Myocyte (in vitro differentiated cells): ENCODE results near the gene ANKRD63. TPM values are rescaled to one million over a fixed set of nuclear protein-coding genes. Genes with fewer than 3 reads are reported as not detected.

Experiments
- DNase-seq: peaks from one replicate; pipeline ENCODE4 v3.0.0-alpha.2; 2012; ENCODE audit warnings: low read depth
- total RNA-seq: library from RNA; depleted of rRNA; stranded (reverse); fragments of >200 nt; gene quantifications from 2 replicates; pipeline ENCODE4 v1.2.3, GENCODE V29; 2014

Gene ANKRD63
- total RNA-seq, 1 donor from 2014 or later: not detected

DNA sequence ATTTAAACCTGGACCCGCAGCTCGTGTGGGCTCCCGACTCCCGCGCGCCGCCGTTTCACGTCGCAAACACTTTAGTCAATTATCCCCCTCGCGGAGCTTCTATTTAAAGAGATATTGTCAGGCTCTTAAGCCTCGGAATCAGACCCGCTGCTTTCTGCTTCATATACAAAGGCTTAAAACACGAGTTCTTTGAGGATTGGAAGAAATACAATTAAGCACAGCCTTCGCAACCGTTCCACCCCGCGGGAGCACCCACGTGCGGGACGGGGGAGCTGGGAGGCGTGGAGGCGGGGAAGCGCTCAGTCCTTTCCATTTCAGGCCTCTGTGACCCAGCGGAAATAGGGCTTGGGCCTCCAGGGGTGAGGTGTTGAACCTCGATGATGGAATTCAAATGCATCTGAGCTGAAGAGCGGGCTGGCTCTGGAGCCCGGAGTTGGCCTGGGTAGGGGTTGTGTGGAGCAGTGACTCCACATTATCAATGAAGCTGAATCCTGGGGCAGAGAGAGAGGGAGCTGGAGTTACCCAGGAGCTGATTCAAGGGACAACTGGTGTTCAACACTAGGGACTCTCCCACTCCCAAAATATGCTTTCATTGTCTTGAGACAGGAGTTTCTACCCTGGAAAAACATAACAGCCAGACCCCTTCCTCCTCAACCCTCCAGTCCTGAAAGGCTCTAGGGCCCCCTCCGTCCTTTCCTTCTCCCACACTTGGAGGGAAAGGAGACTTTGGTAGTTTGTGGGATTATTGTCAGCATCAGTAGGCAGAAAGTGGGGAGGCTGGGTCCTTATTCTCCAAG, 2.4 kb downstream of the ANKRD63 start:
- DNase-seq: no peak

DNA sequence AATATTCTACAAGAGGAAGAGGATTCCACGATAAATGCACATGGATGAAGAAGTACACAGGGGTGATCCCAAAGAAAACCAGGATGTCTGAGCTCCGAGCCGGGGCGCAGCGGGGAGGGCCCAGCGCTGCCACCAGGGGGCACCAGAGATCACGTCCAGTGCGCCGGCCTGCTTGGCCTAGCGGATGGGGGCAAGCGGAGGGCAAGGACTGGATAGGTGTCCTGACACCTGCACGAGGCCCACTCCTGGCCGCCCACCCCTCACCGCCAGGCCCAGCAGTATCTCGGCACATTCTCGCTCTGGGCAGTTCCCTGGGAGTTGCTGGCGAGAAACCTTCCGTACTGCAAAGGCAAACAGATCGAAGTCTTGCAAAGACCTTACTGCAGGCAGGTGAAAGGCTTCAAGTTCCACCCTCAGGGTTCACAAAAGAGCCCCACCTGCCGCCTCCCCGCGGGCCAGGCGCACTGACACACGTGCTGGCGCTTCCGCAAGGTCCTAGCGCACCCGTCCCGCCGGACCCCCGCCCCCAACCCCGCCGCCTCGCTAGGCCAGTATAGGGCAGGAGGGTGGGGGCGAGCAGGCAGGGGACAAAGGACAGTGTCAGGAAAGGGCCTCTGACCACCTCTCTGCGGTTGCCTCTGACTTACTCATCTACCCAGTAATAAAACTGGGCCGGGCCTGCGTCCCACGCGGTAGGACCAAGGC, 3.3 kb downstream of the ANKRD63 start:
- DNase-seq: peak; percentile 59

DNA sequence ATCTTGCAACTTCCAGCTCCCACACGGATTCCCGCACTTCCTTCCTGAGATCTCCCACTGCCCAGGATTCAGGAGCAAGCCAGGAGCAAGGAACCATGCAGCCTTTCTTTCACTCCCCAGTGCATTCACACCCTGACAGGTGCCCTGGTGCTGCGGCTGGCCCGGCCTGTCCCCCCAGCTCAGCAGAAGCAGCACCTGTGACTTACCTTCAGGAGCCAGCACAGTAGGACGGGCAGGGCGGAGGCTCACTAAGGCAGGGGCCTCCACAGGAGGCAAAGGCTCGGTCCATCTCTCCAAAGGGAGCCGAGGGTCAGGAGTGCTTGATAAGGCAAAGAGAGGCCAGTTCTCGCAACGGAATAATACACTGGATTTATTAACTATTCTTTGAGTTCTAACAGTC, 4.8 kb downstream of the ANKRD63 start:
- no peak for DNase-seq

DNA sequence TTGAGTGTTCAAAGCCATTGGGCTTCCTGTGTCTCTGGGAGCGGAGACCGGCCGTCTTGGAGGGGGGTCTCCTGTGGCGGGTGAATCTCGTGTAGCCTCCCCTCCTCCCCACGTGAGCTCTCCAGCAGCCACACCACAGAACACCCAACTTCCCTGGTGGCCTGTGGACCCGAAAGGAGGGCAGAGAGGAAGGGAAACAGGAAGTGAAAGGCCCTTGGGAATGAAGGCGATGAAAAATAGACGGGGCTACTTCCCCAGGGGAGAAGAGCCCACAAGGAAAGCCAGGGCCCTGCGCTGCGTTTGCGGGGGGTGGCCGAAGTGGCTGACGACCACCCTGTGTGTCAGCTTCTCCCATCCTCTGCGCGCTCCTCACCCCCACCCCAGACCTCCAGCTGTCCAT, 5.4 kb downstream of the ANKRD63 start:
- DNase-seq: no peak

DNA sequence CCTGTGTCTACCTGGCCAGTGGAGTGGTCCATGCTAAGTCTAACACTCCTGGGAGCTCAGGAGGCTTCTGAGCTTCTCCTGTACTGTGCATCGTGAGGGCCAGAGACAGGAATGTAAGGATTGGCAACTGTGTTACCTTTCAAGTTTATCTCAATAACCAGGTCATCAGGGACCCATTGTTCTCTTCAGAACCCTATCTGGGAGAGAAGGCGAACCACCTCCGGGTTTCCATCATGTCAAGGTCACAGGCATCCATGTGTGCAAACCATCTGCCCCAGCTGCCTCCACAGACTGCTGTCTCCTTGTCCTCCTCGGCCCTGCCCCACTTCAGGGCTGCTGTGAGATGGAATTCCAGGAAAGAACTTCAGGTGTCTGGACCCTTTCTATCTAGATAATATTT, 5.9 kb downstream of the ANKRD63 start:
- no peak for DNase-seq

DNA sequence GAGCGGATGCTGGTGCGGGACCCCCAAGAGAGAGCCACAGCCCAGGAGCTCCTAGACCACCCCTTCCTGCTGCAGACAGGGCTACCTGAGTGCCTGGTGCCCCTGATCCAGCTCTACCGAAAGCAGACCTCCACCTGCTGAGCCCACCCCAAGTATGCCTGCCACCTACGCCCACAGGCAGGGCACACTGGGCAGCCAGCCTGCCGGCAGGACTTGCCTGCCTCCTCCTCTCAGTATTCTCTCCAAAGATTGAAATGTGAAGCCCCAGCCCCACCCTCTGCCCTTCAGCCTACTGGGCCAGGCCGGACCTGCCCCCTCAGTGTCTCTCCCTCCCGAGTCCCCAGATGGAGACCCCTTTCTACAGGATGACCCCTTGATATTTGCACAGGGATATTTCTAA, 6.9 kb downstream of the ANKRD63 start:
- no peak for DNase-seq

DNA sequence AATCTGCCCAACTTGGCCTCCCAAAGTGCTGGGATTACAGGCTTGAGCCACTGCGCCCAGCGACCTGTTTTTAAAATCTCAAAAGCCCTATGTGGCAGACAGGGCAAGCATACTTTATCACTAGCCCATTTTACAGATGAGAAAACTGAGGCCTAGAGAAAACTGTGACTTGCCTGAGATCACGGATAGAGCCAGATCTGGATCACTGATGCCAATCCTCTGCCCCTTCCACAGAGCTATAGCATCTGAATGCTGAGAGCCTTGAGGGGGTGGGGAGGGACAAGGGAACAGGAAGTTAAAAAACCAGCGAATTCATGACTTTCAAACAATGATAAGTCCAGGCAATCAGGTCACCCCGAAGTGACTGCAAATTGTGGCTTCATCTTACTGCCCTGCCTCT, 7.3 kb downstream of the ANKRD63 start:
- no peak for DNase-seq

- peak; percentile 79 for DNase-seq
Observed at GRCh38 chr15:40274350-40275274, 8.3 kb downstream of the ANKRD63 start.

- DNase-seq: no peak
Observed at GRCh38 chr15:40273428-40273827, 9.4 kb downstream of the ANKRD63 start.

DNA sequence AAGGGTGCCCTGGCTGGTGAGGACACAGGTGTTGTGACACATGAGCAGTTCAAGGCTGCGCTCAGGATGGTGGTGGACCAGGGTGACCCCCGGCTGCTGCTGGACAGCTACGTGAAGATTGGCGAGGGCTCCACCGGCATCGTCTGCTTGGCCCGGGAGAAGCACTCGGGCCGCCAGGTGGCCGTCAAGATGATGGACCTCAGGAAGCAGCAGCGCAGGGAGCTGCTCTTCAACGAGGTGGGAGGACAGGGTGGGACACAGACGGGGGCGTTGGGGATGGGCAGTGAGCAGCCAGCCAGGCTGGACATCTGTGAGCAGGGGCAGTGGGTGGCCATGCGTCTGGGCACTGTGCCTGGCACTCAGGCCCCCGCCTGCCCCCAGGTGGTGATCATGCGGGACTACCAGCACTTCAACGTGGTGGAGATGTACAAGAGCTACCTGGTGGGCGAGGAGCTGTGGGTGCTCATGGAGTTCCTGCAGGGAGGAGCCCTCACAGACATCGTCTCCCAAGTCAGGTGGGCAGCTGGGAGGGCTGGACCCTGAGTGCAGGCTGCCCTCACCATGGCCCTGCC, 10.3 kb downstream of the ANKRD63 start:
- DNase-seq: no peak

GRCh38 chr15:40271685-40272484, 11.0 kb downstream of the ANKRD63 start:
- no peak for DNase-seq

DNA sequence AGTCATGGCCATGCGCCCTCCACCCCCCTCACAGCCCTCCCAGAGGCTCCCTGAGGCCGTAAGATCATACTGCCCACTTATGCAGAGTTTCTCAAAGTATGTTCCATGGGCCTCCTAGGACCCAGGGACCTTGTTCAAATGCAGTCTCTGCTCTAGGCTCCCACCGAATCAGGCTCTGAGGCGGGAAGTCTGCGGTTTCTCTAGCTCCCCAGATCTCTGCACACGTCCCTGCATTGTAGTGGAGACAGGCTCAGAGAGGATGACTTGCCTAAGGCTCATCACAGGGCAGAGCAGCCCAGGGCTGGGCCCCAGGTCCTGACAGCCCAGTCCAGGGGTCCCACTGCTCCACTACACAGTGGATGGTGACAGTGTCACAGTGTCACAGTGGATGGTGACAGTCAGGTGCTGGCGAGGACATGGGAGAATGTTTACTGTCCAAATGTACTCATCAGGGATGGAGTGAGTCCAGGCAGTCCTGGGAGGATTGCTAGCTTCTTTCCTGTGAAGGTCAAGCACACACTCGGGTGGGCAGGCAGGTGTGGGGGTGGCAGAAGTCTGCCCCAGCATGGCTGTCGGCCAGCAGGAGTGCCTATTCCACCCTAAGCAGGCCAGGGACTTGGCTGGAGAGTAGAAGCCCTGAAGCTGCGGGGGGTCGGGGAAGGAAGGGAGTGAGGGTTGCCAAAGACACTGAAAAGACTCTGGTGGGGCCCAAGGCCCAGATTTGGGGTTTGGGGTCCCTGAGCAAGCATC, 12.4 kb downstream of the ANKRD63 start:
- no peak for DNase-seq

- DNase-seq: no peak
Observed at GRCh38 chr15:40269604-40270003, 13.3 kb downstream of the ANKRD63 start.

GRCh38 chr15:40267670-40268069, 15.2 kb downstream of the ANKRD63 start:
- no peak for DNase-seq

DNA sequence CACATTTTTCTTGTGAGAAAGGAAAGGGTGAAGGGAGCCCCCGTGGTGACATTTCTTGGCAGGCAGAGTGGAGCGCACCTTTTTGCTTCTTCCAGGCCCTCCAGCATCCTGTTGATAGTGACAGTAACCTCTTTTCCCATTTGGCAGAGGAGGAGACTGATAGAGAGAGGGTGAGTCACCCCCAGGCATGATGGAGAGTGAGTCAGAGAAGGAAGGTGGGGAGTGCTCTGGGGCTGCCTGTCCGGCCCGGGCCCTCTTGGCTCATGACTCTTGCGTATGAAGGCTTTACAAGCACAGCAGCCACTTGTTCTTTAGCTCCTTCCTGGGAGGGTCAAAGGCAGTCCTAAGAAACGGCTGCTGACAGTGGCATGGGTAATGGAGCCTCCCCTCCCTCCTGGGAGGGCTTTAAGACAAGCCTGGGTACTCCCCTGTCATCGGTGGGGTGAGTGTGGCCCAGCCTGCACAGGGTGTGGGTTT, 16.0 kb downstream of the ANKRD63 start:
- DNase-seq: peak; percentile 70

- DNase-seq: no peak
Observed at GRCh38 chr15:40265875-40266274, 17.0 kb downstream of the ANKRD63 start.

- DNase-seq: no peak
Observed at GRCh38 chr15:40265355-40265754, 17.5 kb downstream of the ANKRD63 start.

DNA sequence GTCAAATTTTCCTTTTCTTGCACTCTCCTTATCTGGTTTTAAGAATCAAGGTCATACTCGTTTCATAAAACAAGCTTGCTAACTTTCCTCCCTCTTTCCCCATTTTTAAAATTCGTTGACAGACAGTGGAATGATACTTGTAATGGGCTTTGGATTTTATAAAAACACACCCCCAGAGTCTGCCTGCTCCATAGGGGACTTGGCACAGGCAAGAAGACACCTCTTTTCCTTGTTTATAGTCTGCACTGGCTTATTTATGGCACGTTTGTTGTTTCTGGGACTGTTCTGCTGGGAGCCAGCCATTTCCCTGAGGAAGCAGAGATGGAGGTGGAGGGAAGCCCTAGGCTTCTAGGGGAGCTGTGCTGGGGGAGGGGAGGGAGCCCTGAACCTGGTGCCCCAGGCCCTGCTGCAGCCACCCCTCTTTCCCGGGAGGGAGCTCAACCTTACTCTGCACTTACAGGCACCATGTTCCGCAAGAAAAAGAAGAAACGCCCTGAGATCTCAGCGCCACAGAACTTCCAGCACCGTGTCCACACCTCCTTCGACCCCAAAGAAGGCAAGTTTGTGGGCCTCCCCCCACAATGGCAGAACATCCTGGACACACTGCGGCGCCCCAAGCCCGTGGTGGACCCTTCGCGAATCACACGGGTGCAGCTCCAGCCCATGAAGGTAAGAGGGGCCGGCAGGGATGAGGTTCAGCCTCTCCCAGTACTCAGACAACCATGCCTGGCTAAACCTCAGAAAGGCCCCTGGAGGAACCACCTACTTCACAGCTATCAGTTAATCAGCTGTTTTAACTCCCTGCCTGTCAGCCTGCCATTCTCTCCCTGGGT, 18.3 kb downstream of the ANKRD63 start:
- no peak for DNase-seq
